ENCODE results near the gene B4GALNT1. TPM values are rescaled to one million over a fixed set of nuclear protein-coding genes. Genes with fewer than 3 reads are reported as not detected.

The B4GALNT1 gene
- total and polyA plus RNA-seq, 2 experiments from 2014 or later = 0.97 to 1.2 TPM

DNA sequence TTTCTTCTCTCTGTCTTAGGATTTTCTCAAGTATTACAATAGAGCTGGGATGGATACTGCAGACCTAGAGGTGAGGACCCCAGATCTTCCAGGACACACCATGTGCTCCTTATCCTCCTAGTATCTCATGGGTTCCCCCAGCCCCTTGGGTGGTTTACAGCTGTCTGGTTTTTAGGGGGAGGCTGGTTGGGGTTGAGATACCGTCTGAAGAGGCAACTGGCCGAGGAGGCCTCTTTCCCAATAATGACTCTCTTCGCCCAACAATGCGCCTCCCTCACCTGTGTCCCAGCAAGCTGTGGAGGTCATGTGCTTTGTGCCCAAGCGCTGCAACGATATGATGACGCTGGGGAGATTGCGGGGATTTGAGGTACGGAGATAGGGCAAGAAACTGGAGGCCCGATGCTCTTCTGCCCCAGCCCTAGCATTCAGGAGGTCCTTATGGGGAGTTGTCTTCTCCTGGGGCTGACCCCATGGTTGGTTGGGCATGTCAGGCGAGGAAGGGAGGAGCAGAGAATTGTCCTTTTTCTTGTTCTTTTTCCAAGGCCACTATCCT lies 18.0 kb downstream of the B4GALNT1 start:
- WGBS (ENCODE audit: low lambda C conversion rate, missing lambda C conversion rate) = 85% methylated on average over 11 of the region's 11 CpGs
- Histone ChIP-seq H2AFZ (no peak overlapping the region), H4K20me1 (ENCODE audit: insufficient read depth, poor library complexity, severe bottlenecking) (no peaks in the 10 kb centered on the region), H3K27me3 (peaks cover 86% of the 10 kb centered on the region), H3K79me2 (no peaks in the 10 kb centered on the region), H3K4me3 (no peak overlapping the region), H3K4me2 (no peak overlapping the region), H3K27ac (no peak overlapping the region), H3K4me1 (ENCODE audit: insufficient read depth) (peaks cover 14% of the 10 kb centered on the region), H3K9me3 (ENCODE audit: low read depth) (no peaks in the 10 kb centered on the region), H3K9me2 (replicated peaks; ENCODE audit: insufficient read depth) (no peaks in the 10 kb centered on the region), H3K36me3 (replicated peaks; ENCODE audit: insufficient read depth, low read depth) (no peaks in the 10 kb centered on the region)
- no peak for DNase-seq (ENCODE audit: low spot score)
- no peak for TF ChIP-seq EZH2 (IDR thresholded peaks at IDR 0.05; ENCODE audit: borderline replicate concordance)

DNA sequence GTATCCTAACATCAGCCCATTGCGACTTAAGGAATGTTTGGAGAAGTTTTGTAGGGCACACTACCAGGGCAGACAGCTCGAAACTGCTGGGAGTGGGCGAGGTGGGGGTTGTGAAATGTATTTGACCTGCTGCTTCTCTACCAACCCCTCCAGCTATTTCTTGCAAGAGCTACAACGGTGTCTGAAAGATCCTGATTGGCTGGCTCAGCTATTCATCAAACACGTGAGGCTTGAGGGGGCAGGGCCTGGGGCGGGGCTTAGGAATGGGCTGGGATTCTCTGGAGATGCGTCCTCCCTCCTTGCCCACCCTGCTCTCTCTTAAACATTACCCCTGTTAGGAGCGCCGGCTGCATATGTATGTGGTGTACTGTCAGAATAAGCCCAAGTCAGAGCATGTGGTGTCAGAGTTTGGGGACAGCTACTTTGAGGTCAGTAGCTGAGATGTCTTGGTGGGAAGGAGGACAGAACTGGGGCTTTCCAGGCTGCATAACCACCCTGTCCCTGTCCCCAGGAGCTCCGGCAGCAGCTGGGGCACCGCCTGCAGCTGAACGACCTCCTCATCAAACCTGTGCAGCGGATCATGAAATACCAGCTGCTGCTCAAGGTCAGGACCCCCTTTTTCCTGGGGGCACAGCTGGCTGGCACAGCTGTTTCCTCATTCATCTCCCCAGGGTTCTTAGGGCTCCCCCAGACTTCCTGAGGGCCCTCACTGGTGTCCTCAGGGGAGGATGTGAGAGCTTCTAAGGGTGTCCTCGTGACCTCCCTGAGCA lies 18.6 kb downstream of the B4GALNT1 start:
- Histone ChIP-seq H3K4me2 (no peak overlapping the region), H3K9me2 (replicated peaks; ENCODE audit: insufficient read depth) (no peaks in the 10 kb centered on the region), H3K27me3 (peaks cover 81% of the 10 kb centered on the region), H3K27ac (no peak overlapping the region), H2AFZ (no peak overlapping the region), H4K20me1 (ENCODE audit: insufficient read depth, poor library complexity, severe bottlenecking) (no peaks in the 10 kb centered on the region), H3K79me2 (no peaks in the 10 kb centered on the region), H3K9me3 (ENCODE audit: low read depth) (no peaks in the 10 kb centered on the region), H3K36me3 (replicated peaks; ENCODE audit: insufficient read depth, low read depth) (no peaks in the 10 kb centered on the region), H3K4me1 (ENCODE audit: insufficient read depth) (peaks cover 16% of the 10 kb centered on the region), H3K4me3 (no peak overlapping the region)
- 64% methylated on average over 14 of the region's 14 CpGs for WGBS (ENCODE audit: low lambda C conversion rate, missing lambda C conversion rate)
- no peak for DNase-seq (ENCODE audit: low spot score)
- no peak for TF ChIP-seq EZH2 (IDR thresholded peaks at IDR 0.05; ENCODE audit: borderline replicate concordance)
- TF ChIP-seq EZH2phosphoT487 (IDR thresholded peaks at IDR 0.05; ENCODE audit: low read depth, severe bottlenecking, unreplicated experiment) = no peak
- TF ChIP-seq, protein P1, sequence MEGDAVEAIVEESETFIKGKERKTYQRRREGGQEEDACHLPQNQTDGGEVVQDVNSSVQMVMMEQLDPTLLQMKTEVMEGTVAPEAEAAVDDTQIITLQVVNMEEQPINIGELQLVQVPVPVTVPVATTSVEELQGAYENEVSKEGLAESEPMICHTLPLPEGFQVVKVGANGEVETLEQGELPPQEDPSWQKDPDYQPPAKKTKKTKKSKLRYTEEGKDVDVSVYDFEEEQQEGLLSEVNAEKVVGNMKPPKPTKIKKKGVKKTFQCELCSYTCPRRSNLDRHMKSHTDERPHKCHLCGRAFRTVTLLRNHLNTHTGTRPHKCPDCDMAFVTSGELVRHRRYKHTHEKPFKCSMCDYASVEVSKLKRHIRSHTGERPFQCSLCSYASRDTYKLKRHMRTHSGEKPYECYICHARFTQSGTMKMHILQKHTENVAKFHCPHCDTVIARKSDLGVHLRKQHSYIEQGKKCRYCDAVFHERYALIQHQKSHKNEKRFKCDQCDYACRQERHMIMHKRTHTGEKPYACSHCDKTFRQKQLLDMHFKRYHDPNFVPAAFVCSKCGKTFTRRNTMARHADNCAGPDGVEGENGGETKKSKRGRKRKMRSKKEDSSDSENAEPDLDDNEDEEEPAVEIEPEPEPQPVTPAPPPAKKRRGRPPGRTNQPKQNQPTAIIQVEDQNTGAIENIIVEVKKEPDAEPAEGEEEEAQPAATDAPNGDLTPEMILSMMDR (IDR thresholded peaks at IDR 0.05; ENCODE audit: poor library complexity) = no peak

DNA sequence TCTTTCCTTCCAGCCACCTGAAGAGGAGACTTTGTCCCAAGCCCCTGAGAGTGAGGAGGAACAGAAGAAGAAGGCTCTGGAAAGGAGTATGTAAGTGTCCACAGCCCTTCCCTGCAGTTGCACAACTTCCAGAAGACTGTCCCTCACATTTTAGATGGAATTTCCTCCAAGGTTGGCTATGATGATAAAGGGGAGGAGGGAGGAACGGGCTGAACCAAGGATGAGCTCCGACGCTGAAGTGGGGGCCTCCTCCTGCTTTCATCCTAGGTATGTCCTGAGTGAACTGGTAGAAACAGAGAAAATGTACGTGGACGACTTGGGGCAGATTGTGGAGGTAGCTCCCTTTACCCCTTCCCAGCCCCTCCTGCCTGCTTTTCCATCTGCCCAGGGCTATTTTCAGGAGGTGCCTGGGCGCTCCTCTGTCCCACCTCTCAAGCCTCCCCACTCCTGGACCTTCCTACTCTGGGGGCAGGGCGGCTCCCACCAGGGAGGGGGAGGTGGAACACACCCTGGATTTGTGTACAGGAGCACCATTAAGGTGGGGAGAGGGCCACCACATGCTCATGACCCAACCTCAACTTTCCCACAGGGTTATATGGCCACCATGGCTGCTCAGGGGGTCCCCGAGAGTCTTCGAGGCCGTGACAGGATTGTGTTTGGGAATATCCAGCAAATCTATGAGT lies 19.4 kb downstream of the B4GALNT1 start:
- WGBS (ENCODE audit: low lambda C conversion rate, missing lambda C conversion rate) = 86% methylated on average over 10 of the region's 10 CpGs
- no peak overlapping the region for H2AFZ ChIP-seq
- no peaks in the 10 kb centered on the region for H3K36me3 ChIP-seq (replicated peaks; ENCODE audit: insufficient read depth, low read depth)

More for the DNA sequence above, 19.4 kb downstream of the B4GALNT1 start:
- H4K20me1 ChIP-seq (ENCODE audit: insufficient read depth, poor library complexity, severe bottlenecking) = no peaks in the 10 kb centered on the region
- peaks cover 73% of the 10 kb centered on the region for H3K27me3 ChIP-seq
- no peak overlapping the region for H3K27ac ChIP-seq
- no peak overlapping the region for H3K4me3 ChIP-seq
- no peak for DNase-seq (ENCODE audit: low spot score)
- H3K4me2 ChIP-seq = no peak overlapping the region
- H3K9me2 ChIP-seq (replicated peaks; ENCODE audit: insufficient read depth) = no peaks in the 10 kb centered on the region
- no peaks in the 10 kb centered on the region for H3K9me3 ChIP-seq (ENCODE audit: low read depth)
- peaks cover 13% of the 10 kb centered on the region for H3K4me1 ChIP-seq (ENCODE audit: insufficient read depth)
- TF ChIP-seq, protein P1 (IDR thresholded peaks at IDR 0.05; ENCODE audit: poor library complexity) = no peak
- no peak for TF ChIP-seq EZH2 (IDR thresholded peaks at IDR 0.05; ENCODE audit: borderline replicate concordance)
- TF ChIP-seq EZH2phosphoT487 (IDR thresholded peaks at IDR 0.05; ENCODE audit: low read depth, severe bottlenecking, unreplicated experiment) = no peak
- H3K79me2 ChIP-seq = no peaks in the 10 kb centered on the region

Data from hepatocyte (in vitro differentiated cells).